Right lobe of liver (tissue), 6 donors: ENCODE data around the gene ZMYND10. TPM values are rescaled to one million over a fixed set of nuclear protein-coding genes. Genes with fewer than 3 reads are reported as not detected.

Experiments
- ATAC-seq, 4 donors: fragments of 200-7000 bp; cut with Tn5 transposase; one replicate each; pipeline ENCODE4 v1.9.1; 2020; ENCODE audit warnings: mild to moderate bottlenecking in 4 of 4, moderate library complexity in 4 of 4
- DNase-seq, 3 donors: peaks; one replicate each; pipeline ENCODE4 v3.0.0-alpha.2; 2020
- H3K27ac ChIP-seq, 3 donors: fragments of 200-600 bp; one replicate each; pipeline ENCODE4 v1.8.0; 2022
- H3K27me3 ChIP-seq, 2 donors: fragments of 200-600 bp; one replicate each; pipeline ENCODE4 v1.8.0; 2022
- H3K36me3 ChIP-seq, 4 donors: fragments of 200-600 bp; sonication (generic) in 1 of 4; one replicate each; pipeline versions ENCODE4 v1.5.1 to v1.8.0; 2017 to 2022; ENCODE audit warnings: control low read depth in 1 of 4
- H3K4me1 ChIP-seq, 4 donors: fragments of 200-600 bp; sonication (generic) in 1 of 4; one replicate each; pipeline versions ENCODE4 v1.5.1 to v1.8.0; 2017 to 2022; ENCODE audit warnings: control low read depth in 1 of 4
- H3K4me3 ChIP-seq, 3 donors: fragments of 200-600 bp; one replicate each; pipeline ENCODE4 v1.8.0; 2022
- H3K9me3 ChIP-seq, 4 donors: fragments of 200-600 bp; sonication (generic) in 1 of 4; one replicate each; pipeline versions ENCODE4 v1.5.1 to v1.8.0; 2017 to 2022; ENCODE audit warnings: control low read depth in 1 of 4
- CTCF ChIP-seq, 4 donors: fragments of 200-600 bp in 3 of 4; fragments of 450-650 bp in 1 of 4; IDR thresholded peaks; one replicate each; pipeline versions ENCODE4 v1.5.1 to v1.8.0; 2016 to 2022; ENCODE audit warnings: antibody characterized with exemption in 4 of 4, mild to moderate bottlenecking in 2 of 4
- POLR2A ChIP-seq: fragments of 450-650 bp; IDR thresholded peaks from one replicate; pipeline ENCODE4 v1.6.1; 2017; ENCODE audit warnings: antibody characterized with exemption, mild to moderate bottlenecking
- WGBS: methylation state at CpG from one replicate; pipeline ENCODE4 v1.1.6; 2018; ENCODE audit warnings: low coverage, low lambda C conversion rate; ENCODE audit not compliant: insufficient coverage; ENCODE audit errors: missing lambda C conversion rate; 5-methylcytosine and 5-hydroxymethylcytosine counted together
- intact Hi-C, 2 donors: fragments of 100-400 bp; cut with DNase I; formaldehyde crosslinking; loops; one replicate each; pipeline versions ENCODE4 v1.11.2 to v1.14.1; 2022
- total RNA-seq, 6 experiments: library from RNA; depleted of rRNA in 2 of 6; stranded (reverse); fragments of >200 nt in 2 of 6; fragmentation: NEBNext Ultra II Directional in 3 of 6; extraction: Animal tissue kit (Norgen Biotek cat#: 25700) in 3 of 6; gene quantifications; one replicate each; pipeline versions ENCODE4 v1.1.0 to v1.2.4, GENCODE V29; 2016 to 2023
- donor health status: DM: no; HTN: yes; CAD: no.
- donor health status: DM: no; HTN: no; CAD: no.
- donor health status: DM: no; HTN: no; CAD: no.
- donor health status: DM: no; HTN: yes; CAD: no.
- donor health status: DM: no; HTN: yes; CAD: no.

The ZMYND10 gene
- total RNA-seq, 6 experiments from 2014 or later, result 0.25 to 0.70 (median 0.46) TPM

GRCh38 chr3:50304601-50305000, 40.9 kb downstream of the ZMYND10 start:
- intact Hi-C loops, result no loop called here
- no peak overlapping the region for H3K27ac ChIP-seq
- DNase-seq, result no peak
- H3K36me3 ChIP-seq, result no peaks in the 10 kb centered on the region
- no peak for ATAC-seq
- TF ChIP-seq POLR2A, result no peak
- TF ChIP-seq CTCF (IDR thresholded peaks at IDR 0.05), result no peak
- no peaks in the 10 kb centered on the region for H3K9me3 ChIP-seq
- peaks cover 0 to 26% (median 14%) of the 10 kb centered on the region in 4 donors for H3K4me1 ChIP-seq
- no peaks in the 10 kb centered on the region for H3K27me3 ChIP-seq
- H3K4me3 ChIP-seq, result no peak overlapping the region

GRCh38 chr3:50303013-50303815, 42.3 kb downstream of the ZMYND10 start, which contains the start of gene HYAL1:
Gene HYAL1, minus strand, starts transcription at chr3:50303574. Its CDS starts 618 bp downstream, at chr3:50302956.
- DNase-seq (peak; percentile 93 to 96 (median 96)), ATAC-seq (peak; percentile 55 to 73 (median 64))
- intact Hi-C loops, result no loop called here
- Histone ChIP-seq H3K36me3 (no peaks in the 10 kb centered on the region), H3K4me3 (peak within 1 kb of the TSS; percentile 58 to 77 (median 59)), H3K9me3 (no peaks in the 10 kb centered on the region), H3K27me3 (no peaks in the 10 kb centered on the region), H3K4me1 (peaks cover 0 to 26% (median 14%) of the 10 kb centered on the region in 4 donors), H3K27ac (peak within 1 kb of the TSS; percentile 86 to 96 (median 88))
- 9% methylated on average over 5 of the region's 14 CpGs for WGBS
- TF ChIP-seq POLR2A (peak; percentile 75), CTCF (IDR thresholded peaks at IDR 0.05) (peak; percentile 28 to 42 (median 34))

GRCh38 chr3:50302095-50303012, 43.2 kb downstream of the ZMYND10 start:
- no peaks in the 10 kb centered on the region for H3K9me3 ChIP-seq
- WGBS, result 13% methylated on average over 6 of the region's 32 CpGs
- H3K27me3 ChIP-seq, result no peaks in the 10 kb centered on the region
- ATAC-seq (peak; percentile 4 to 35 (median 20)), DNase-seq (peak; percentile 79 to 93 (median 92))
- no peaks in the 10 kb centered on the region for H3K36me3 ChIP-seq
- peak overlapping the region; percentile 86 to 96 (median 88) for H3K27ac ChIP-seq
- TF ChIP-seq POLR2A, result peak; percentile 79
- TF ChIP-seq CTCF (IDR thresholded peaks at IDR 0.05), result no peak
- H3K4me1 ChIP-seq, result peaks cover 0 to 26% (median 14%) of the 10 kb centered on the region in 4 donors
- intact Hi-C loops, result no loop called here
- peak overlapping the region; percentile 58 to 77 (median 59) for H3K4me3 ChIP-seq

GRCh38 chr3:50300681-50301254, 44.8 kb downstream of the ZMYND10 start:
- H3K27ac ChIP-seq, result peak overlapping the region; percentile 78 to 96 (median 86)
- ATAC-seq (no peak), DNase-seq (no peak)
- no peaks in the 10 kb centered on the region for H3K36me3 ChIP-seq
- TF ChIP-seq CTCF (IDR thresholded peaks at IDR 0.05) (no peak), POLR2A (no peak)
- H3K4me3 ChIP-seq, result peak overlapping the region in 2 of 3 donors; percentile 59 to 77
- WGBS, result 33% methylated on average over 1 of the region's 6 CpGs
- H3K27me3 ChIP-seq, result no peaks in the 10 kb centered on the region
- no peaks in the 10 kb centered on the region for H3K9me3 ChIP-seq
- intact Hi-C loops, result no loop called here
- H3K4me1 ChIP-seq, result peaks cover 0 to 26% (median 14%) of the 10 kb centered on the region in 4 donors
